Measurements from ENCODE around the gene PARD3B.

DNA sequence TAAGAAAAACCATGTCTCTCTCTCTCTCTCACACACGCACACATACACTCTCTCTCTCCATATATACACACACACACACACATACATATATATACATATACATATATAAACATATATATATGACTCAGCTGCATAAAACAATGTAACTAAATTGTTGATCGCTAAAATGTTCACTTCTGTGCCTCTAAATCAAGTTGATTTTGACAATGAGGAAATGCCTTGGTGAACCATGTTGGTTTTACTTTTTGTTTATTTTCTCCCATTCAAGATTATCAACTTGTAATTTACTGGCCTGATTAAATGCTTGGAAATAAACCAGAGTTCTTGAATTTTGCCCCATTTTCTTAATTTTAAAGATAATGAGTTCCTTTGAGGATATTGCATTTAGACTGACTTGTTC lies 500.4 kb downstream of the PARD3B start:
- TF ChIP-seq, protein P1, sequence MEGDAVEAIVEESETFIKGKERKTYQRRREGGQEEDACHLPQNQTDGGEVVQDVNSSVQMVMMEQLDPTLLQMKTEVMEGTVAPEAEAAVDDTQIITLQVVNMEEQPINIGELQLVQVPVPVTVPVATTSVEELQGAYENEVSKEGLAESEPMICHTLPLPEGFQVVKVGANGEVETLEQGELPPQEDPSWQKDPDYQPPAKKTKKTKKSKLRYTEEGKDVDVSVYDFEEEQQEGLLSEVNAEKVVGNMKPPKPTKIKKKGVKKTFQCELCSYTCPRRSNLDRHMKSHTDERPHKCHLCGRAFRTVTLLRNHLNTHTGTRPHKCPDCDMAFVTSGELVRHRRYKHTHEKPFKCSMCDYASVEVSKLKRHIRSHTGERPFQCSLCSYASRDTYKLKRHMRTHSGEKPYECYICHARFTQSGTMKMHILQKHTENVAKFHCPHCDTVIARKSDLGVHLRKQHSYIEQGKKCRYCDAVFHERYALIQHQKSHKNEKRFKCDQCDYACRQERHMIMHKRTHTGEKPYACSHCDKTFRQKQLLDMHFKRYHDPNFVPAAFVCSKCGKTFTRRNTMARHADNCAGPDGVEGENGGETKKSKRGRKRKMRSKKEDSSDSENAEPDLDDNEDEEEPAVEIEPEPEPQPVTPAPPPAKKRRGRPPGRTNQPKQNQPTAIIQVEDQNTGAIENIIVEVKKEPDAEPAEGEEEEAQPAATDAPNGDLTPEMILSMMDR (IDR thresholded peaks at IDR 0.05; ENCODE audit: borderline replicate concordance, extremely low read depth, low read length, poor library complexity, severe bottlenecking): no peak
- TF ChIP-seq EZH2 (IDR thresholded peaks at IDR 0.05; ENCODE audit: borderline replicate concordance, low read depth, low read length, severe bottlenecking): no peak

Measured in DND-41 (cell line).